GM21381 (cell line): Measurements from ENCODE around the gene HSF2BP.
"Not testable (repeated sequence)": the region's sequence is repeated elsewhere in the genome, so short reads cannot be mapped to it uniquely, and the experiment has no call there.

ENCODE experiments used
- ATAC-seq: cut with Tn5 transposase; IDR thresholded peaks from one replicate; pipeline ENCODE4 v1.9.1; 2021; ENCODE audit warnings: mild to moderate bottlenecking, moderate library complexity; ENCODE audit not compliant: unreplicated experiment

HSF2BP gene

GRCh38 chr21:43623588-43623987, 35.7 kb downstream of the HSF2BP start:
- ATAC-seq: no peak

GRCh38 chr21:43622796-43623195, 36.5 kb downstream of the HSF2BP start:
- ATAC-seq: no peak

GRCh38 chr21:43619856-43620255, 39.4 kb downstream of the HSF2BP start:
- no peak for ATAC-seq

GRCh38 chr21:43619344-43619743, 39.9 kb downstream of the HSF2BP start:
- no peak for ATAC-seq

GRCh38 chr21:43618940-43619339, 40.3 kb downstream of the HSF2BP start:
- ATAC-seq: no peak

- not testable (repeated sequence) for ATAC-seq
These were observed 42.4 kb downstream of the HSF2BP start for GRCh38 chr21:43616861-43617260.

GRCh38 chr21:43614839-43615238, 44.4 kb downstream of the HSF2BP start:
- no peak for ATAC-seq

GRCh38 chr21:43613755-43614638, 45.3 kb downstream of the HSF2BP start:
- ATAC-seq: no peak

- no peak for ATAC-seq
These were observed 47.5 kb downstream of the HSF2BP start for GRCh38 chr21:43611598-43612369.

GRCh38 chr21:43609501-43610340, 49.6 kb downstream of the HSF2BP start:
- ATAC-seq: no peak

GRCh38 chr21:43608664-43609063, 50.6 kb downstream of the HSF2BP start:
- ATAC-seq: no peak

- no peak for ATAC-seq
These were observed 51.1 kb downstream of the HSF2BP start for GRCh38 chr21:43608225-43608624.

GRCh38 chr21:43605320-43606215, 53.7 kb downstream of the HSF2BP start:
- no peak for ATAC-seq

GRCh38 chr21:43604505-43605204, 54.6 kb downstream of the HSF2BP start:
- no peak for ATAC-seq

- ATAC-seq: no peak
These were observed 55.4 kb downstream of the HSF2BP start for GRCh38 chr21:43603641-43604504.

- ATAC-seq: no peak
These were observed 56.1 kb downstream of the HSF2BP start for GRCh38 chr21:43603233-43603626.

- no peak for ATAC-seq
These were observed 56.7 kb downstream of the HSF2BP start for GRCh38 chr21:43602266-43603232.
